Ecto neural progenitor cell (in vitro differentiated cells): ENCODE measurements around the gene STOML1.
"Not testable (repeated sequence)": the region's sequence is repeated elsewhere in the genome, so short reads cannot be mapped to it uniquely, and the experiment has no call there.

Experiments used
- DNase-seq: peaks from one replicate; pipeline ENCODE4 v3.0.0-alpha.2; 2018; ENCODE audit warnings: low spot score

Gene STOML1

DNA sequence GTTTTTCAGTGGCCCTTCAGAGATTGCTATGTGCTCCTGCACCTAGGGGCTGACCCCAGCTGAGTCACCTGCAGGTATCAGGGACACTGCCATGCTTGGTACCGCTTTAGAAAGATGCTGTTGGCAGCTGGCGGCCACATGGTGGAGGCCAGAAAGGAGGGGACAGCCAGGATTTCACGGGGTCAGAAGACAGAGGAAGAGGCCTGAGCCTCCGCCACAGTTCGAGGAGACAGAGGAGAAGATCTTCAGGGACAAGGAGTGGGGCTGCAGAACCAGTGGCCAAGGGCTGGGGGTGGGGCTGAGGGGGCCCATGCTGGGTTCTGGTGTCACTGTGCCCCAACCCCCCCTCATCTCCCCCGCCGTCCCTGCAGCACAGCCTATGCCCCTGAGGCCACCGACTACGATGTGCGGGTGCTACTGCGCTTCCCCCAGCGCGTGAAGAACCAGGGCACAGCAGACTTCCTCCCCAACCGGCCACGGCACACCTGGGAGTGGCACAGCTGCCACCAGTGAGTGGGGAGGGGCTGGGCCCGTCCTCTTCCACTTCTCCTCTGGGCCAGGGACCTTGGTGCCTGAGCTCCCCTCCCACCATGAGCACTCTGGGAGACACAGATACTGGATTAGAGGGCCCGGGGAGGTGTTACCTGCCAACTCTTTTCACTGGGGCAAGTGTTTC, 45.9 kb downstream of the STOML1 start:
- DNase-seq = no peak

DNA sequence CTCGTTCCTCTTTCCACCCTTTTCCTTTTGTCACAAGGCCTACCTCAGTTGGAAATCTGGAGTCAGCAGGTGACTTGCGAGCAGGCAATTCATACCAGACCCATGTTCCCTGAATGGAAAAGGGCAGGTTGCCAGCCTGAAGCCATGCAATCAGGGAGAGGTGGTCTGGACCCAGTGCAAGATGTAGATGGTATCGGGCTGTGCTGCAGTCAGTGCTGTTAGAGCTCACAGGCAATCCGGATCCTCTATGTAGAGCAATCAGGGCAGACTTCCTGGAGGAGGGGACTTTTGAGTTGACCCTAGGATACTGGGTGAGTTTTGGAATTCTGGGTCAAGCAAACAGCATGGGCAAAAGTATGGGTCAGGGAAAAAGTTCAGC, 47.0 kb downstream of the STOML1 start:
- no peak for DNase-seq

DNA sequence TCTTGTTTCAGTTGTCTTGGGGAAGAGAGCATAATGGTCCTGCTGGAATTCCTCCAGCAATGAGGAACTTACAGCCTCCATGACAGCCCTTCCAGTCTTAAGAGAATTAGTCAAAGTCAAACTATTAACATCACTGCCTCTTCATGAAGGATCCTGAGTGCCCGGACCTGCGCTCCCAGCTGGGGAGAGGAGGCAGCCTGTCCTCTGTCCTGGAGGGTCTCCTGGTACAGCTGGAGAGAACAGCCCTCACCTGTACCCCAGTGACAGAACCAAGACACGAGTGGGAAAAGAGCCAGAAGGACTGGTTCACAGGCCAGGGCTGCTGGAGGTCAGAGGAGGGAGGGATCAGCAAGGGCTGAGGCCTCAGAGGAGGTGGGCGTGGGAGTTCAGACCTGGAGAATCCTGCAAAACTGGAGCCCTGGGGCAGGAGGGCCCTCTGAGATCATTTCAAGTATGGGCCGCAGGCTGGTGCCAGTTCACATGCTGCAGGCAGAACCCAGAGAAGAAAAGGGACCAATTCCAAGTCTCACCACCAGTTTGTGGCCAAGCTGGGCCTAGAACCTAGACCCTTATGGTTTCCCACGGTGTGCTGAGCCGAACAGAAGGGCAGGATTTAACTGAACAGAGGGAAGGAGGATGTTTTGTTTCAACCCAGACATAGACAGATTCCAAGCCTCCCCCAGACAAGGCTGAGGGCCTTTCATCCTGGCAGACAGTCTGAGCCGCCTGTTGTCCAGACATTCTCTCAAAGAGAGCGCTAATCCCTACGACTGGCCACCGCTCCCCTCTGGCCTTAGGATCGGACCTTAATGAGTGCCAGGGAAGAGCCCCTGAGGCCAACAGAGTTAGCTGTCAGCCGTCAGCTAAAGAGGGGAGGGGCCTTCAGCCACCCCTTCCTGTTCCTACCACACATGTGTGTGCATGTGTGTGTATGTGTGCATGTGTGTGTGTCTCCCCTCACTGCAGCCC, 47.6 kb downstream of the STOML1 start:
- DNase-seq = peak; percentile 76

DNA sequence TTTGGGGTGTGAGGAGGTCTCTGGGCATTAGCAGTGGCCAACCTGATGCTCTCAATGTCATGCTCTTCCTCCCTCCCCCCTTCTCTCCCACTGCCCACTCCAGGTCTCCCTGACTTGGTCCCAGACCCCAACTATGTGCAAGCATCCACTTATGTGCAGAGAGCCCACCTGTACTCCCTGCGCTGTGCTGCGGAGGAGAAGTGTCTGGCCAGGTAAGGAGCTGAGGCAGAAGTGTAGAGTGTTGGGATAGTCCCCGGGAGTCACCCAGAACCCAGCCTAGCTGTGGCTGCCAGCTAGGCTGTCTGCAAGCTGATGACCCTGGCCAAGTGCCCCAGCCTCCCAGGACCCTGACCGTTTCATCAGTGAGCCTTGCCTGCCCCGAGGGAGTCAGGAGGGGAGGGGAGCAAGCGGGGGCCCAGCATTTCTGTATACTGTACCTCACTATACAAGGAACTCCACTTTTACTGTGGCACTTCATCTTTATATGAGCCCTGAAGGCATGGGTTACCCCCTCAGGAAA, 49.3 kb downstream of the STOML1 start:
- DNase-seq = no peak

DNA sequence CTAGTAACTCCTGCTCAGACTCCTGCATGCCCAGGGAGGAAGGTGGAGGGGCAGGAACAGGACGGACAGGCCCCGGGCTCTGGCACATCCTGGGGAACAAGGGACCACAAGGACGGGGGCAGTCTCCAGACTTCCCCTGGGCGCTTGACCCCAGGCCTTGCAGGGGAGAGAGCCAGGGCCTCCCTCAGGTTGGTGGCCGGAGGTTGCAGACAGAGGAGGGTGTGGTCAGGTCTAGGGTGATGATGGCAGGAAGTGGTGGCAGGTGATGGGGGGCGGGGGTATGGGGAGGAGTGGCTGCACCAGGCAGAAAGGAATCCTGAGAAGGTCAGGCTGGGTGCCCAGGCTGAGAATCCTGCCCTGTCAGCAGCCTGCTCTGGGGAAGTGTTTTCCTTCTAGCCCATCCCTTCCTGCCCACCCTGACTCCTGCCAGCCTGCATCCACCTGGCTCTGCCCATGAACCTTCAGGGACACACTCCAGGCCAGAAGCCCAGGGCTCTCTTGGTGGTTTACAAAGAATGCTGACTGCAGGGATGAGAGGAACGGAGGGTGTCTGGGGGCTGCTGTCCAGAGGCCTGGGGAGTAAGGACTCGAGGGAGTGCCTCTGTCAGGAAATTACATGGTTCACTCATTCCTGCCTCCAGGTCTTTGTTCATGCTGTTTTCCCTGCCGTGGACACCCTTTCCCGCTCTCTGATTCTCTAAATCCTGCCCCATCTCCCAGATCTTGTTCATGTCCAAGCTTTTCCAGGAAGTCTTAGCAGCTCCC, 50.0 kb downstream of the STOML1 start:
- DNase-seq = no peak

DNA sequence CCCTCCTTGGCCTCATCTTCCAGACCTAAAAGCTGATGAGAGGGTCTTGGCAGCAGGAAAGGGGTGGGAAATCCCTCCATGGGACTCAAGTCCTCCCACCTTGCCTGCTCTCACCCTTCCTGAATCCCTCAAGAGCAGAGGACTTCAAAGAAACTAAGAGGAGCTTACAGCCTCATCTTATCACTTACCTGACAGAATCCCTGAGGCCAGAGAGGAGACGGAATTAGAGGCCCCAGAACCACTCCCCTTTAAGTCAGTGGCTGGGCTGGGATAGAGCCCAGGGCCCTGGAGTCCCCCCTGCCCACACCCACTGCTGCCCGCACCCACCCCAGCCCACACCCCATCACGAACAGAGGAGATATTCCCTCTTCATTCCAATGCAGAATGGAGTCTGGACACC, 50.6 kb downstream of the STOML1 start:
- DNase-seq = no peak

DNA sequence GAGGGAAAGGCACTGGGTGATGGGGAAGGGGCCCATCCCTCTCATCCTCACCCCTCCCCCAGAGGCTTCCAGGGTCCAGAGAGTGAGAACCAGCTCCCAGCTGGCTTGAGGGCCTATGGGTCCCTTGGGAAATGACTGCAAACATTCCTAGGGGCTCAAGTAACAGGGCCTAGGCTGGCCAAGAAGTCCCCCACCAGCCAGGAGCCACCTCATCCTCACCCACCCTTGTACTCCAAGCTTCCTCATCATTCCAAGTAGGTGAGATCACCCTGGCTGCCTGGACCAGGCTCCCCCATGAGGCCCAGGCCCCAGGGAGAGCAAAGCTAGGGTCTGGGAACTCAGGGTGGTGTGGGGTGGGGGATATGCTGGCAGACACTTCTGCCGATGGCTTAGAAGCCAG, 51.1 kb downstream of the STOML1 start:
- no peak for DNase-seq

DNA sequence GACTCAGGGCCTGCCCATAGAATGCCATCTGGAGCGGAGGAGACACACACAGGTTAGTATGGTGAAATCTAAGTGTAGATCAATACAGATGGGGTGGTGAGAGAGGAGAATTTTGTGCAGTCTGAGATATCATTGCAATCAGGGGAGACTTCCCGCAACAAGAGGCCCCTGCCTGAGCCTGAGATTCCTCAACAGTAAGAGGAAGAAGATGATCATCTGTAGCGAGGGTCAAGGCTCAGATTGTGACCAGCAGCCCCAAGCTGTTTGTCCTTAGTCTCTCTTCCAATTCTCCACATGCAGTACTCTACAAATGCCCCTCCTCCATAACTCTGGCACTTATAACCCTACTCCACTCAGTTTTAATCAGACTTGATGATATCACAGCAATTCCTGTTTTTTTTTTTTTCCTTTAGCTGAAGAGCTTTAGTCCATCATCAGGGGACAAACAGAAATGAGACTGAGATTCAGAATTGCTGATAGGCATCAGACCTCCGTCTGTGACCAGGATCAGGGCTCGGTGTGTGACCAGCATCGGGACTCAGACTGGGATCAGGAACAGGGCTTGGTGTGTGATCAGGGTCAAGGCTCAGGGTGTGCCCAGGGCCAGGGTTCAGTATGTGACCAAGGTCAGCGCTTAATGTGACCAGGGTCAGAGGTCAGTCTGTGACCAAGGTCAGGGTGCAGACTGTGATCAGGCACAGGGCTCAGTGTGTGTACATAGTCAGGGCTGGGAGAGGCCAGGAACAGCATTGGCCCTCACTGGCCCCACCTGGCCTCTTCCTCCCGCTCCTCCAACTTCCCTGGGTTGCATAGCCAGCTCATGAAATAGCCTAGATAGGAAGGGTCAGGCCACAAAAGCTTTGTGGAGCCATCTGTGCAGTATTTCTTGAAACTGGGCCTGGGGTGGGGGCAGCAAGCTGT, 51.8 kb downstream of the STOML1 start:
- no peak for DNase-seq

DNA sequence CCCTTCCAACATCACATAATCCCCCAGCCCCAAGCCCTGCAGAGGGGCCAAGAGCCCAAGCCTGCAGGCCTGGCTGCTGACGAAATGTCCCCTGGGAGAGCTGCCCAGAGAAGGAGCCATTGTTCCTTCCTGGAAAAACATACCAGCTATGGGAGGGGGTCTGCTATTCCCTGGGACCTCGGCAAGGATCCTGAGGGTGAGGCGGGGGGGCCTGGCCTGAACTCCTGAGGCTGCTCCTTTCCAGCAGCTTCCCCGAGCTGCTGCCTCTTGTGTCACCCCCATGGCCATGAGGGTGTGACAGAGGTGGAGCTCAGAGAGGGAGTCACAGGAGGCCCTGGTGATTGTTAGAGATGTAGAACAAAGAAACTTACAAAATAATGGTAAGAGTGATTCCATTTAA, 53.0 kb downstream of the STOML1 start:
- DNase-seq = no peak

DNA sequence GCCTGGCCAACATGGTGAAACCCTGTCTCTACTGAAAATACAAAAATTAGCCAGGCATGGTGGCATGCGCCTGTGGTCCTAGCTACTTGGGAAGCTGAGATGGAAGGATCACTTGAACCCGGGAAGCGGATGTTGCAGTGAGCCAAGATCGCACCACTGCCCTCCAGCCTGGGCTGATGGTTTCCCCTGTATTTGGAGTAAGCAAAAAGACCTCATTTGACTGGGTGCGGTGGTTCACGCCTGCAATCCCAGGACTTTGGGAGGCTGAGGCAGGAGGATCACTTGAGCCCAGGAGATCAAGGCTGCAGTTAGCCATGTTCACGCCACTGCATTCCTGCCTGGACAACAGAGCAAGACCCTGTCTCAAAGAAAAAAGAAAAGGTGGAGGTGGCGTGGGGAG, 53.6 kb downstream of the STOML1 start:
- not testable (repeated sequence) for DNase-seq

DNA sequence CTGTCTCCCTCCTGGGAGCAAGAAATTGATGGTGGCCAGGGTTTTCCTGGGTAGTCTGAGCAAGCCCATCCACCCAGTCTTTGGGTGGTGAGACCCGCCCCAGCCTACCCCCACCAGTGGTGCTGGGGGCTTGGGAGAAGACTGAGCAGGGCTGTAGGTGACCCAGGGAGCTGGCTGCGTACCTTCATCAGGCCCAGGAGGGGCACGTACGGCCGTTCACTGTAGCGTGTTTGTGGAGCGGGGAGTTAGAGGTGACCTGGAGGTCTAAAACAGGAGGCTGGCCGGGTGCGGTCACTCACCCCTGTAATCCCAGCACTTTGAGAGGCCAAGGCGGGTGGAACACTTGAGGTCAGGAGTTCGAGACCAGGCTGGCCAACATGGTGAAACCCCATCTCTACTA, 54.4 kb downstream of the STOML1 start:
- no peak for DNase-seq

DNA sequence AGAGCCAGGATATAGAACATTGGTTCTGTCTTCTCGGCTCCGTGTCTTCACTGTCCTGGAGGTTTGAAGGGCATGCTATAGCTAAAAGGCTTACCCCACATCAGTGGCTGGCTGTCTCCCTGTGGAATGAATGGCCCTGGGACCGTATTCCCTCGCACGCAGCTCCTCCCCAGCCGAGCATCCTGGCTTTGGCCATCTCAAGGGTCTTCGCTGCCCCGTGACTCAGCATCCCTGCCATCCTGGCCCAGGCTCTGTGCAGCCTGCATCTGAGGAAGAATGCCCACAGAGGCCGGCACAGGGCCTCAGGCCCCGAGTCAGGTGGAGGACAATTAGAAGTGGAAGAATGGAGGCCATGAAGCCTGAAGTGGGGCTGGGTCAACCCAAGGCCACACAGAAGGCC, 54.8 kb downstream of the STOML1 start:
- no peak for DNase-seq

DNA sequence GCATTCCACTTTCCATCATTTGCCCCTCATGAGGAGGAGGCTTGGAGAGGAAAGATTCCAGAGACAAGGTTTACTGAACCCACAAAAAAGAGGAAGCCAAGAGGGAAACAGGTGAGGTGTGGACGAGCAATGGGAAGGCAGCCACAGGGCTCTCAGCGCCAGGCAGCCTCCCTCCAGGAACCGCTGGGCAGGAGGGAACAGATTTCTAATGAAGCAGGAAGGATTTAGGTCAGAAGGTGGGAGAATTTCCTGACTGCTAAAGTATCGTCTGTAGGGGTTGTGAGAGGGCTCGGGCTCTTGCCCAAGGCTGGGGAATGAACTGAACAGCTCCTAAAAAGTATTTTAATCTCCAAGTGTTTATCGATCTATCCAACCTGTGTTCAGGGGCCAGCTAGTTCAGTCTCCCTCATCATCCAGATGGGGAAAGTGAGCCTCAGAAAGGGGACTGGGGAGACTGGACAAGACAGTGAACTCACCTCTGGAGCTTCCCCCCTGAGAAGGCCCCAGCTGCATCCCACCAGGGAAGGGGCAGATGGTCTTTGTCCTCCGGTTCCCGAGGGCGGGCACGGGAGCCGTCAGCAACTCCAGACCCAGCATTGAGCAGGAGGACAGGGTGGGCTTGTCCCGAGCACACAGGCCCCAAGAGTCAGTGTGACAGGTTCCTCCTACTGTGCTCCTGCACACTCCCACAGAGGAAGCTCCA, 55.4 kb downstream of the STOML1 start:
- DNase-seq = no peak

DNA sequence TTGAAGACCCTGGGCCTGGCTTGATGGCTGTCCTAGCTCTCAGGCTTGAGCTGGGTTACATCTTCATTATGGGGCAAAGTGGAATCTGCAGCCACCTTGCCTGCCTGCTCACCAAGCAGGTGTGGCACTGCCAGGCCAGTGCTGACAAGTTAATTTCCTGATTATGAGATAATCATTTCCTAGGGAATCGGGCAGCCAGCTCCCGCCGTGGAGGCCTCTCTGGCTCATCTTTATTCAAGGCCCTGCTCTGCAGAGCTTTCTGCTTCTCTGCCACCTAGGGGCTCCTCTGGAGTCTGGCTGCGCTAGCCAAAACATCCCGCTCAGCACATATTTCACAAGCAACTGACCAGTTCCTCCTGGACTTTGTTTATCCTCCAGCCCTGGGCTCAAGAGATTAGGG, 55.9 kb downstream of the STOML1 start:
- DNase-seq = no peak

DNA sequence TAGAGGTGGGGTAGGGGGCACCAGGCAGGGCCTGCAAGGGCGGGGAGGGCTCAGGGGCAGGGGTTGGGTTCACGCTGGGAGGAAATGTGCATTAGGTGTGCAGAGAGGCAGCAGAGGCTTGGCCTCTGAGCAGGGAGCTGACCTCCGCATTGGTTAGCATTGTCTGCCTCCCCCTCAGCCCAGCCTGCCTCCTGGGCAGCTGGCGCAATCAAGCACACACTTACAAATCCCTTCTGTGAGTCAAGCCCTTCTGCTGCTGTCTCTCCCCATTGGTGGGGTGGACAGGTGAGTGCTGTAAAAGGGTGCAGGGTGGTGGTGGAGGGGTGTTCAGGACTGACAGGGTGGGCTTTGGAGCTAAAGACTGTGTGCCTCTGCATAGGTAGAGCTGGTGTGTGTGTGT, 56.5 kb downstream of the STOML1 start:
- DNase-seq = no peak

DNA sequence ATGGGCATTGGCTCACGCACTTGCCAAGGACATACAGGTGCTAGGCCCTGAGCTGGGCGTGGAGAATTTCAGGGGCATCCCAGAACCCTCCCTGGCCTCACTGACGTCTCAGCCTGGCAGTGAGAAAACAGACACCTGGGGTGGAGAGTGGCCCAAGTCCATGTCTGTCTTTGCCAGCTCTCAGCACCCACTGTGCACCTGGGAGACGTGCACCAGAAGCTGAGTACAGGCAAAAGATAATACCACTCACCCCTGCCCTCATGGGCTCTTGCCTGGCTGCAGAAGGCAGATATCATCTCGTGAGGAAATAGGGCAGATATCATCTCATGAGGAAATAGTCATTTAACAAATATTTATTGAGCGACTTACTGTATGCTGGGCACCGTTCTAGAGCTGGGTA, 57.8 kb downstream of the STOML1 start:
- DNase-seq = no peak

DNA sequence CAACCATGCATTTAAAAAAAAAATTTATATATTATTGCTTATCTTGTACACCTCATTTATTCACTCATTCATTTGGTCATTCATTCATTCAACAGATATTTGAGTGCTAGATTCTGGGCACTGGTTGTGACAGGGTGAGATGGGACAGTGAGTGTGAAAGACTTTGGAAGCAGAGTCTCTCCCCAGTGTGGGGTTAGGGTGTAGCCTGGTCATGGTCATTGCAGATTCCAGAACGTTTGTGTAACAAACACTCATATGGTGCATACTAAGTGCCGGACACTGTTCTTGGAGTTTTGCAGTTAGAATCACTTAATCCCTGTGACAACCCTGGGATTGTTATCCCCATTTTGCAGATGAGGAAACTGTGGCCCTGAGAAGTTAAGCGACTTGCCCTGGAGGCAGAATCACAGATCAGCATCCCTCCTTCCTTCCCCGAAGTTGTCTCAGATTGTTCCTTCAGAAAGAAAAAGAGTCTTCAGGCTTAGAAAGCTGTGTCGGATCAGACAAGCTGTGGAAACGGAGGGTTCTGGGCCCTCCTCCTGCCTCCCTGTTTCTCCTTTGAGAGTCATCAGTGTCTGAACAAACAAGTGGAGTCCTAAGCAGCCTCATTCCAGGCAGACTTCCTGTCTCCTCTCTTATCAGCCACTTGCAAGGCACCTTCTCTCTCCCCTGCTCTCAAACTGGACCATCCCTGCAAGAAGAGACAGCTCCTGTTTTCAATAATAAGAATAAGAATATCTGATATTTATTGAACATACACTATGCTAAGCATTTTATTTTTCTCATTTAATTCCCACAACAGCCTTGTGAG, 59.5 kb downstream of the STOML1 start:
- DNase-seq = no peak

DNA sequence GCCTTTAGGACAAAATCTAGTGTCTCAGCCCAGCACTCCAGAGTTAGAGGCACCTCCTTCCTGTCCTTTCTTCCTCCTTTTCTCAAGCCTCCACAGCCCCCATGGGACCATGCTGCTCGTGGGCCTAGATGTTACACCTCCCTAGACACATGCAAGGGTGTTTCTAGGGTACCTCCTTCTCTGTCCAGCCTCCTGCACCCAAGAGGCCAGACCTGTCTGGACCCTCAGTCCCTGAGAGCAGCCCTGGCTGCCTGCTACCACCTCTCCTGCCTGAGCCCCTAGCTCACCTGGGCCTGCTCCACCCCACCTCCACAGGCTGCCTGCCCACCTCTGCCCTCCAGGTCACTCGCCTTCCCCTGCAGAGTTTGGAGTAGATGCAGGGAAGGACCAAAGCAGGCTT, 60.7 kb downstream of the STOML1 start:
- no peak for DNase-seq

DNA sequence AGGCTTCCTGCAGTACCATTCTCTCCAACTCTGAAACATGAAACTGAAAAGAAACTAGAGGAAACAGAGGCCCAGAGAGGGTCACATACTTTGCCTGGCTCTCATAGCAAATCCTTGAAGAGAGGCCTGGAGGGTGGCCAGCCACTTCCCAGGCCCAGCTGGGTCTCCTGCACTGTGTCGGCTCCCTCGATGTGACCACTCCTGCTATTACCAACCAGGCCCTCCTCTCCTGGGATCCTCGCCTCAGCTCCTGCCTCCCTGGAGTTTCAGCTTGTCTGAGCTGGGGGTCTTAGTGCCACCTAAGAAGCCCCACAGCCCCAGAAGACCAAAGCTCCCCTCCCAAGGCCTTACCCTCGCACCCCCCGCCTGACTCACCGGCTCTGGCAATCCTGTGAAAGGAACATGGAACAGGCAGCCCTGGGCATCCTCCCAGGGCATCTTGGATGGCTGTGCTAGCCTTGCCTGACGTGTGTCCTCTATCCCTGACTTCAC, 61.3 kb downstream of the STOML1 start:
- DNase-seq = no peak

DNA sequence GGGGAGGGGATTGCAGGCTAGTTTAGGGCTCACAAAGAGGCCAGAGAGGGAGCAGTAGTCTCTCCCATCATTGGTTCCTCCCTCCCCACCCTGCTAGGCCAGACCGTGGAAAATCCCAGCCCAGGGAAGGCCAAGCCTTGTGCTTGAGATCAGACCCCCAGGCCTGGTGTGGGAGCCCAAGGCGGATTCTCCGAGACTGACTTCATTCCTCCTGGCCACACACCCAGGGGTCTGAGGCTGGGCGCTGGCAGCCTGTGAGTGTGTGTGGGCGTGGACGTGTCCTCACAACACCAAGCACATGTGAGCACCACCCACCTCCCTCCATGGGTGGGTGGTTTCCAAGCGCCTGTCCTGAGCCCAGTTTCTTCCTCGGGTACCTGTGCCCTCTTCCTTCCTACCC, 61.7 kb downstream of the STOML1 start:
- DNase-seq = no peak
